H9 (cell line): Measurements from ENCODE around the gene SIT1. TPM values are rescaled to one million over a fixed set of nuclear protein-coding genes. Genes with fewer than 3 reads are reported as not detected.

ENCODE experiments used
- DNase-seq: peaks from one replicate; pipeline ENCODE4 v3.0.0-alpha.2; 2017
- H2AFZ ChIP-seq: one replicate; pipeline ENCODE4 v1.6.1; 2013; ENCODE audit warnings: mild to moderate bottlenecking, low read length, control low read depth, moderate library complexity
- H2AK5ac ChIP-seq: 2 replicates; pipeline ENCODE4 v1.6.1; 2013; ENCODE audit warnings: low read length, control low read depth, mixed read lengths; ENCODE audit not compliant: insufficient read length
- H2BK120ac ChIP-seq: one replicate; pipeline ENCODE4 v1.6.1; 2013; ENCODE audit warnings: low read depth, mild to moderate bottlenecking, low read length, control low read depth, inconsistent platforms; ENCODE audit not compliant: poor library complexity, severe bottlenecking
- H2BK12ac ChIP-seq: 2 replicates; pipeline ENCODE4 v1.6.1; 2013; ENCODE audit warnings: low read length, control low read depth, mixed read lengths, low read depth; ENCODE audit not compliant: insufficient read length
- H2BK15ac ChIP-seq: 2 replicates; pipeline ENCODE4 v1.6.1; 2013; ENCODE audit warnings: low read depth, low read length, control low read depth
- H2BK20ac ChIP-seq: one replicate; pipeline ENCODE4 v1.6.1; 2013; ENCODE audit warnings: low read depth, mild to moderate bottlenecking, low read length, control low read depth, inconsistent platforms; ENCODE audit not compliant: poor library complexity, severe bottlenecking
- H2BK5ac ChIP-seq: 2 replicates; pipeline ENCODE4 v1.6.1; 2013; ENCODE audit warnings: low read length, control low read depth, mixed read lengths; ENCODE audit not compliant: insufficient read length
- H3K14ac ChIP-seq: 2 replicates; pipeline ENCODE4 v1.6.1; 2013; ENCODE audit warnings: low read length, control low read depth; ENCODE audit not compliant: insufficient read depth
- H3K18ac ChIP-seq: 2 replicates; pipeline ENCODE4 v1.6.1; 2013; ENCODE audit warnings: low read depth, mild to moderate bottlenecking, mixed read lengths, low read length, control low read depth; ENCODE audit not compliant: insufficient read length
- H3K23ac ChIP-seq: 2 replicates; pipeline ENCODE4 v1.6.1; 2013; ENCODE audit warnings: low read length, control low read depth, mixed read lengths, low read depth; ENCODE audit not compliant: insufficient read length
- H3K23me2 ChIP-seq: 2 replicates; pipeline ENCODE4 v1.6.1; 2013; ENCODE audit warnings: low read depth, mild to moderate bottlenecking, mixed read lengths, low read length, control low read depth; ENCODE audit not compliant: insufficient read length, poor library complexity, severe bottlenecking
- H3K27ac ChIP-seq: 2 replicates; pipeline ENCODE4 v1.5.1; 2013; ENCODE audit warnings: low read length, control low read depth, mixed read lengths, low read depth; ENCODE audit not compliant: insufficient read length
- H3K27me3 ChIP-seq: 2 replicates; pipeline ENCODE4 v1.6.1; 2013; ENCODE audit warnings: low read length, control low read depth, inconsistent platforms; ENCODE audit not compliant: insufficient read depth
- H3K4ac ChIP-seq: 2 replicates; pipeline ENCODE4 v1.6.1; 2013; ENCODE audit warnings: low read depth, mild to moderate bottlenecking, control low read depth, inconsistent platforms, low read length, moderate library complexity
- H3K4me1 ChIP-seq: 2 replicates; pipeline ENCODE4 v1.6.1; 2013; ENCODE audit warnings: low read length, control low read depth, inconsistent platforms; ENCODE audit not compliant: insufficient read depth
- H3K4me2 ChIP-seq: 2 replicates; pipeline ENCODE4 v1.6.1; 2013; ENCODE audit warnings: low read length, control low read depth, mixed read lengths; ENCODE audit not compliant: insufficient read length, insufficient read depth
- H3K56ac ChIP-seq: 2 replicates; pipeline ENCODE4 v1.6.1; 2013; ENCODE audit warnings: low read depth, mild to moderate bottlenecking, mixed read lengths, low read length, control low read depth; ENCODE audit not compliant: insufficient read length
- H3K79me1 ChIP-seq: 2 replicates; pipeline ENCODE4 v1.6.1; 2013; ENCODE audit warnings: low read depth, mild to moderate bottlenecking, moderate library complexity, low read length, control low read depth, inconsistent platforms; ENCODE audit not compliant: insufficient read depth, poor library complexity, severe bottlenecking
- H3K79me2 ChIP-seq: 2 replicates; pipeline ENCODE4 v1.6.1; 2013; ENCODE audit warnings: low read length, control low read depth, inconsistent platforms; ENCODE audit not compliant: insufficient read depth
- H3K9ac ChIP-seq: 2 replicates; pipeline ENCODE4 v1.6.1; 2013; ENCODE audit warnings: low read length, control low read depth, mixed read lengths; ENCODE audit not compliant: insufficient read length; ENCODE audit errors: extremely low read depth
- H3K9me3 ChIP-seq: one replicate; pipeline ENCODE4 v1.6.1; 2013; ENCODE audit warnings: low read depth, low read length, inconsistent platforms; ENCODE audit not compliant: control insufficient read depth
- H3T11ph ChIP-seq: one replicate; pipeline ENCODE4 v1.6.1; 2013; ENCODE audit warnings: mild to moderate bottlenecking, low read length, control low read depth, inconsistent platforms
- H4K20me1 ChIP-seq: one replicate; pipeline ENCODE4 v1.6.1; 2013; ENCODE audit not compliant: control insufficient read depth, insufficient read length, insufficient read depth
- H4K5ac ChIP-seq: 2 replicates; pipeline ENCODE4 v1.6.1; 2013; ENCODE audit warnings: low read depth, mild to moderate bottlenecking, mixed read lengths, low read length, control low read depth; ENCODE audit not compliant: insufficient read length
- H4K8ac ChIP-seq: replicated peaks from 2 replicates; pipeline ENCODE4 v1.6.1; 2013; ENCODE audit warnings: low read length, control low read depth, mixed read lengths, low read depth; ENCODE audit not compliant: insufficient read length
- H4K91ac ChIP-seq: 2 replicates; pipeline ENCODE4 v1.6.1; 2013; ENCODE audit warnings: low read depth, mild to moderate bottlenecking, moderate library complexity, mixed read lengths, low read length, control low read depth; ENCODE audit not compliant: insufficient read length
- H3K27ac Mint-ChIP-seq, 3 experiments: 2 replicates in 2 of 3; 3 replicates in 1 of 3; pipeline ENCODE4 v1.8.0; 2020 to 2021; ENCODE audit warnings: mixed read lengths in 3 of 3, mild to moderate bottlenecking in 1 of 3, moderate library complexity in 1 of 3
- H3K27me3 Mint-ChIP-seq: 2 replicates; pipeline ENCODE4 v1.8.0; 2021; ENCODE audit warnings: low read depth, mild to moderate bottlenecking, moderate library complexity, mixed read lengths
- H3K36me3 Mint-ChIP-seq, 3 experiments: 2 replicates in 2 of 3; 3 replicates in 1 of 3; pipeline ENCODE4 v1.8.0; 2020 to 2021; ENCODE audit warnings: low read depth in 3 of 3, mixed read lengths in 3 of 3; ENCODE audit not compliant: insufficient read depth in 1 of 3
- H3K4me1 Mint-ChIP-seq, 2 experiments: 2 replicates each; pipeline ENCODE4 v1.8.0; 2020; ENCODE audit warnings: mixed read lengths in 2 of 2
- H3K4me3 Mint-ChIP-seq, 2 experiments: 2 replicates in 1 of 2; 3 replicates in 1 of 2; pipeline ENCODE4 v1.8.0; 2020 to 2021; ENCODE audit warnings: mild to moderate bottlenecking in 2 of 2, mixed read lengths in 2 of 2, moderate library complexity in 1 of 2
- H3K9me3 Mint-ChIP-seq, 2 experiments: 2 replicates in 1 of 2; 3 replicates in 1 of 2; pipeline ENCODE4 v1.8.0; 2020; ENCODE audit warnings: mild to moderate bottlenecking in 2 of 2, mixed read lengths in 2 of 2, moderate library complexity in 1 of 2
- WGBS: extraction: QIAGEN DNeasy Blood & Tissue Kit; methylation state at CpG from one replicate; pipeline ENCODE4 v1.1.7; 2013; ENCODE audit warnings: missing lambda C conversion rate, low lambda C conversion rate, mixed read lengths; ENCODE audit not compliant: insufficient read length; ENCODE audit errors: extremely low coverage; 5-methylcytosine and 5-hydroxymethylcytosine counted together
- total RNA-seq: library from RNA; stranded (reverse); gene quantifications from 2 replicates; pipeline ENCODE4 v1.2.1, GENCODE V29; 2021
- TF ChIP-seq, protein P1 (sequence below): fragments of 200-600 bp; sonication (generic); conservative IDR thresholded peaks from 3 replicates; pipeline ENCODE4 v1.8.0; 2021; ENCODE audit warnings: antibody characterized with exemption, mild to moderate bottlenecking

Gene SIT1
- total RNA-seq, 1 experiment from 2014 or later, result 1.6 TPM

DNA sequence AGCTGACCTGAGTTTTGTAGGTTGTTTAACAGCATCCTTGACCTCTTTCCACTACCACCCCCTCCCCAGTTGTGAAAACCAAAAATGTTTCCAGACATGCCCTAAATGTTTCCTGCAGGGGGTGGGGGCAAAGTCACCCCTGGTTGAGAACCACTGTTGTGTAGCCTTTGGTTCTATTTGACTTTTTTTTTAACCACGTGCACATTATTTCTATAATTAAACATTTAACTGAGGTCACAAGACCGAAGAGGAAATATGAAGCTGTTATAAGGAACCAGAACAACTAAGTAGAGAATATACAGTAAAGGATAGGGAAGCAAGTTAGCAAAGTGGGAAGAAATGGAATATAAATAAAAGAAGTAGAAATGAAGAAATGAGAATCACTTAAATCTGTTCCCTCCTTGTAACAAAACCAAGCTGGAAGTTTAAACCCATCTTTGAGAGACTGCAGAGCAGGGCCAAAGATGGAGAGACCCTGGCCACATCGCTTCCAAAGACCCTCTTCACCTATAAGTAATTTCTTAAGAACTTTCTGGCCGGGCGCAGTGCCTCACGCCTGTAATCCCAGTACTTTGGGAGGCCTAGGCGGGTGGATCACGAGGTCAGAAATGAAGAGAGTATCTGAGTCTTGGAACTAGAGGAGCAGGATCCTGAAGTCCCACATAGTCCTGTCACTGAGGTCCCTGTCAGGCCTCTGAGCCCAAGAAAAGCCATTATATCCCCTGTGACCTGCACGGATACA, 14.4 kb downstream of the SIT1 start:
- H4K5ac ChIP-seq, result no peak overlapping the region
- H3K36me3 Mint-ChIP-seq, result peaks cover 8 to 12% (median 9%) of the 10 kb centered on the region in 3 experiments
- H2BK120ac ChIP-seq, result no peak overlapping the region
- H3K27me3 ChIP-seq, result no peaks in the 10 kb centered on the region
- no peak overlapping the region for H2AK5ac ChIP-seq
- H3K9me3 ChIP-seq, result no peaks in the 10 kb centered on the region
- H3K4me1 ChIP-seq, result no peaks in the 10 kb centered on the region
- no peak overlapping the region for H4K91ac ChIP-seq
- peaks cover 4 to 11% of the 10 kb centered on the region in 2 experiments; a peak in 4 of 5 replicates for H3K9me3 Mint-ChIP-seq
- H3K4me3 Mint-ChIP-seq, result no peak overlapping the region
- H3K14ac ChIP-seq, result no peak overlapping the region
- TF ChIP-seq, protein P1, sequence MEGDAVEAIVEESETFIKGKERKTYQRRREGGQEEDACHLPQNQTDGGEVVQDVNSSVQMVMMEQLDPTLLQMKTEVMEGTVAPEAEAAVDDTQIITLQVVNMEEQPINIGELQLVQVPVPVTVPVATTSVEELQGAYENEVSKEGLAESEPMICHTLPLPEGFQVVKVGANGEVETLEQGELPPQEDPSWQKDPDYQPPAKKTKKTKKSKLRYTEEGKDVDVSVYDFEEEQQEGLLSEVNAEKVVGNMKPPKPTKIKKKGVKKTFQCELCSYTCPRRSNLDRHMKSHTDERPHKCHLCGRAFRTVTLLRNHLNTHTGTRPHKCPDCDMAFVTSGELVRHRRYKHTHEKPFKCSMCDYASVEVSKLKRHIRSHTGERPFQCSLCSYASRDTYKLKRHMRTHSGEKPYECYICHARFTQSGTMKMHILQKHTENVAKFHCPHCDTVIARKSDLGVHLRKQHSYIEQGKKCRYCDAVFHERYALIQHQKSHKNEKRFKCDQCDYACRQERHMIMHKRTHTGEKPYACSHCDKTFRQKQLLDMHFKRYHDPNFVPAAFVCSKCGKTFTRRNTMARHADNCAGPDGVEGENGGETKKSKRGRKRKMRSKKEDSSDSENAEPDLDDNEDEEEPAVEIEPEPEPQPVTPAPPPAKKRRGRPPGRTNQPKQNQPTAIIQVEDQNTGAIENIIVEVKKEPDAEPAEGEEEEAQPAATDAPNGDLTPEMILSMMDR, result no peak
- no peak overlapping the region for H4K8ac ChIP-seq
- H3K27me3 Mint-ChIP-seq, result peaks cover 10% of the 10 kb centered on the region
- no peak overlapping the region for H2BK15ac ChIP-seq
- no peak overlapping the region for H3K56ac ChIP-seq
- H2AFZ ChIP-seq, result no peak overlapping the region
- no peaks in the 10 kb centered on the region for H3K23me2 ChIP-seq
- no peaks in the 10 kb centered on the region for H3K79me1 ChIP-seq
- DNase-seq, result no peak
- WGBS, result no CpG with 5 or more reads among the region's 9 CpGs
- H3K23ac ChIP-seq, result no peak overlapping the region
- H3K4me2 ChIP-seq, result no peak overlapping the region
- no peak overlapping the region for H3K9ac ChIP-seq
- no peak overlapping the region for H2BK12ac ChIP-seq
- no peak overlapping the region for H3K27ac ChIP-seq
- no peak overlapping the region for H2BK5ac ChIP-seq
- no peak overlapping the region for H3K27ac Mint-ChIP-seq
- H3T11ph ChIP-seq, result no peak overlapping the region
- no peak overlapping the region for H3K4ac ChIP-seq
- no peak overlapping the region for H2BK20ac ChIP-seq
- no peaks in the 10 kb centered on the region for H3K79me2 ChIP-seq
- H3K4me1 Mint-ChIP-seq, result no peaks in the 10 kb centered on the region
- no peaks in the 10 kb centered on the region for H4K20me1 ChIP-seq
- H3K18ac ChIP-seq, result no peak overlapping the region
